Liver (tissue), 3 donors: ENCODE results near the gene STAM.

Experiments
- CTCF ChIP-seq: fragments of 150-350 bp; IDR thresholded peaks from 2 replicates; pipeline ENCODE4 v1.5.1; 2017; ENCODE audit warnings: improper control_type of control experiment, low read depth, low read length; ENCODE audit not compliant: missing input control
- JUND ChIP-seq, 2 donors: IDR thresholded peaks; 2 replicates each; pipeline ENCODE4 v1.6.1; 2016; ENCODE audit warnings: antibody characterized with exemption in 2 of 2
- RAD21 ChIP-seq, 2 donors: IDR thresholded peaks; 2 replicates each; pipeline ENCODE4 v1.6.1; 2016; ENCODE audit warnings: antibody characterized with exemption in 2 of 2, mild to moderate bottlenecking in 2 of 2
- YY1 ChIP-seq: IDR thresholded peaks from 2 replicates; pipeline ENCODE4 v1.6.1; 2016; ENCODE audit warnings: antibody characterized with exemption, mild to moderate bottlenecking
- TF ChIP-seq, protein P1 (sequence below): IDR thresholded peaks from 2 replicates; pipeline ENCODE4 v1.6.1; 2016; ENCODE audit warnings: antibody characterized with exemption
- donor health status: healthy.
- donor health status: healthy.

DNA sequence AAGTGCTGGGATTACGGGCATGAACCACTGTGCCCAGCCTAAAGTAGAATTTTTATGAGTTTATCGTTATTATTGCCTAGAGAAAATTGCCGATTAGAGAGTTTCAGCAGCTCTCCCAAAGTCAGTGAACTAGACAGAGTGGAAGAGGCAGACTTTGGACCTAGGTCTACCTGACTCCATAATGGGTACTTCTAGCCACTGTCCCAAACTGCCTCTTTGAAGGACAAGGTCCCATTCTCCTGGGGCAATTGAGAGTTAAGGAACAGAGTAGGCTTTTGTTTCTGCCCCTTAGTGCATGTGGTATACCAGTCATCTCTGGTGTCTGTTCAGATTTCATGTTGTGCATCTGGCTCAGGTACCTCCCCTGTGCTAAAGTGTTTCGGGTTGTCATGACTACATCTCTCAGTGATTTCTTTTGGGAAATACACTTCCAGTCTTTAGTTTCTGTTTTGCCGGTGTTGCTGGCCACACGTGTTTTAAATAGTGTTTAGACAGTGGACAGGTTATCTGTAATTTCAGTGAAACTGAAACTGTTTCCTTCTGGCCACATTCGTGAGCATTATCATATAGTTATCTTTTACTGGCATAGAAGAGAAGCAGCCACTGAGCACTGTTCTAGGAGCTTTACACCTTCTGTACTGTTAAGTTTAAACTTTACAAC, 112.7 kb downstream of the STAM start:
- TF ChIP-seq, protein P1, sequence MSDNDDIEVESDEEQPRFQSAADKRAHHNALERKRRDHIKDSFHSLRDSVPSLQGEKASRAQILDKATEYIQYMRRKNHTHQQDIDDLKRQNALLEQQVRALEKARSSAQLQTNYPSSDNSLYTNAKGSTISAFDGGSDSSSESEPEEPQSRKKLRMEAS = no peak
- TF ChIP-seq CTCF = no peak
- TF ChIP-seq JUND (IDR thresholded peaks at IDR 0.05) = no peak
- no peak for TF ChIP-seq RAD21 (IDR thresholded peaks at IDR 0.05)
- no peak for TF ChIP-seq YY1
